HepG2 (cell line): Measurements from ENCODE around the gene ACSM2A. TPM values are rescaled to one million over a fixed set of nuclear protein-coding genes. Genes with fewer than 3 reads are reported as not detected.

Experiments
- ADNP ChIP-seq: sonication (generic); formaldehyde crosslinking; IDR thresholded peaks from 2 replicates; pipeline ENCODE4 v1.4.0; 2020; ENCODE audit warnings: missing genetic modification reagents
- AKAP8 ChIP-seq: sonication (generic); formaldehyde crosslinking; IDR thresholded peaks from 2 replicates; pipeline ENCODE4 v1.5.1; 2020; ENCODE audit warnings: mild to moderate bottlenecking, missing genetic modification reagents
- DR1 ChIP-seq: sonication (generic); formaldehyde crosslinking; IDR thresholded peaks from 2 replicates; pipeline ENCODE4 v1.8.0; 2021; ENCODE audit warnings: mild to moderate bottlenecking, missing genetic modification reagents, inconsistent platforms
- GATAD2A ChIP-seq: IDR thresholded peaks from 2 replicates; pipeline ENCODE4 v1.6.1; 2016
- GZF1 ChIP-seq: sonication (generic); formaldehyde crosslinking; IDR thresholded peaks from 2 replicates; pipeline ENCODE4 v1.5.1; 2020; ENCODE audit warnings: mild to moderate bottlenecking, missing genetic modification reagents
- JDP2 ChIP-seq: sonication (generic); formaldehyde crosslinking; IDR thresholded peaks from 2 replicates; pipeline ENCODE4 v1.8.1; 2022; ENCODE audit warnings: missing genetic modification reagents, borderline replicate concordance
- TAF1 ChIP-seq: sonication (generic); formaldehyde crosslinking; IDR thresholded peaks from 2 replicates; pipeline ENCODE4 v1.4.0; 2020; ENCODE audit warnings: missing genetic modification reagents
- TBP ChIP-seq: sonication (generic); formaldehyde crosslinking; IDR thresholded peaks from 2 replicates; pipeline ENCODE4 v1.5.0; 2020; ENCODE audit warnings: missing genetic modification reagents
- ZBTB26 ChIP-seq: IDR thresholded peaks from 2 replicates; pipeline ENCODE4 v1.6.1; 2016; ENCODE audit warnings: missing compliant biosample characterization, missing genetic modification reagents, borderline replicate concordance
- ZFP82 ChIP-seq: sonication (generic); formaldehyde crosslinking; IDR thresholded peaks from 2 replicates; pipeline ENCODE4 v1.5.1; 2020; ENCODE audit warnings: mild to moderate bottlenecking, missing genetic modification reagents, borderline replicate concordance
- ZNF318 ChIP-seq: sonication (generic); formaldehyde crosslinking; IDR thresholded peaks from 2 replicates; pipeline ENCODE4 v1.4.0; 2020; ENCODE audit warnings: mild to moderate bottlenecking, missing genetic modification reagents
- ZNF546 ChIP-seq: sonication (generic); formaldehyde crosslinking; conservative IDR thresholded peaks from 2 replicates; pipeline ENCODE4 v1.8.1; 2023; ENCODE audit warnings: mild to moderate bottlenecking, missing genetic modification reagents
- ZNF674 ChIP-seq: sonication (generic); formaldehyde crosslinking; IDR thresholded peaks from 2 replicates; pipeline ENCODE4 v1.5.0; 2020; ENCODE audit warnings: low read depth, mild to moderate bottlenecking, missing genetic modification reagents
- ZNF747 ChIP-seq: sonication (generic); formaldehyde crosslinking; IDR thresholded peaks from 2 replicates; pipeline ENCODE4 v1.8.1; 2023; ENCODE audit warnings: missing genetic modification reagents, mild to moderate bottlenecking, borderline replicate concordance
- ZNF776 ChIP-seq: sonication (generic); formaldehyde crosslinking; IDR thresholded peaks from 2 replicates; pipeline ENCODE4 v1.4.0; 2020; ENCODE audit warnings: mild to moderate bottlenecking, missing genetic modification reagents
- ZNF839 ChIP-seq: sonication (generic); formaldehyde crosslinking; IDR thresholded peaks from 2 replicates; pipeline ENCODE4 v1.4.0; 2020; ENCODE audit warnings: missing genetic modification reagents, mild to moderate bottlenecking, borderline replicate concordance
- polyA plus RNA-seq, 8 experiments: library from polyadenylated mRNA; depleted of rRNA in 3 of 8; stranded (reverse) in 7 of 8; unstranded in 1 of 8; fragments of >200 nt; fragmentation: Illumina TruSeq in 4 of 8; extraction: Trizol in 4 of 8; gene quantifications; 2 replicates each; pipeline versions ENCODE4 v1.2.1 to v1.2.3, GENCODE V29; 2011 to 2016; ENCODE audit warnings: low read depth in 4 of 8, missing spikeins in 1 of 8, mixed read lengths in 1 of 8; ENCODE audit not compliant: insufficient read depth in 1 of 8
- total RNA-seq, 5 experiments: library from RNA; depleted of rRNA; stranded (reverse); fragments of >200 nt; fragmentation: Illumina TruSeq; extraction: Trizol; gene quantifications; 2 replicates each; pipeline ENCODE4 v1.2.3, GENCODE V29; 2016; ENCODE audit warnings: low read depth in 1 of 5
- TF ChIP-seq, protein P1 (sequence below): sonication (generic); formaldehyde crosslinking; IDR thresholded peaks from 2 replicates; pipeline ENCODE4 v1.5.0; 2020; ENCODE audit warnings: missing genetic modification reagents
- TF ChIP-seq, protein P2 (sequence below): sonication (generic); formaldehyde crosslinking; IDR thresholded peaks from 2 replicates; pipeline ENCODE4 v1.5.1; 2020; ENCODE audit warnings: mild to moderate bottlenecking, missing genetic modification reagents

Gene ACSM2A
- total and polyA plus RNA-seq, 2 of the 13 experiments (the other 11 are each of a cell fraction or from before 2014, with no cell fraction given) = 11.4 to 16.3 TPM

GRCh38 chr16:20515688-20516090 is 64.4 kb downstream of the ACSM2A start (continued):
- TF ChIP-seq ZBTB26 (CRISPR knock-in tag) = peak; percentile 91
- no peak for TF ChIP-seq TAF1 (CRISPR knock-in tag)
- no peak for TF ChIP-seq ZNF747 (CRISPR knock-in tag)
- TF ChIP-seq, protein P1, sequence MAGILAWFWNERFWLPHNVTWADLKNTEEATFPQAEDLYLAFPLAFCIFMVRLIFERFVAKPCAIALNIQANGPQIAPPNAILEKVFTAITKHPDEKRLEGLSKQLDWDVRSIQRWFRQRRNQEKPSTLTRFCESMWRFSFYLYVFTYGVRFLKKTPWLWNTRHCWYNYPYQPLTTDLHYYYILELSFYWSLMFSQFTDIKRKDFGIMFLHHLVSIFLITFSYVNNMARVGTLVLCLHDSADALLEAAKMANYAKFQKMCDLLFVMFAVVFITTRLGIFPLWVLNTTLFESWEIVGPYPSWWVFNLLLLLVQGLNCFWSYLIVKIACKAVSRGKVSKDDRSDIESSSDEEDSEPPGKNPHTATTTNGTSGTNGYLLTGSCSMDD (CRISPR knock-in tag) = no peak
- TF ChIP-seq ZNF546 (CRISPR knock-in tag) = no peak
- TF ChIP-seq ZNF318 (CRISPR knock-in tag) = no peak
- TF ChIP-seq GZF1 (CRISPR knock-in tag) = no peak
- TF ChIP-seq, protein P2, sequence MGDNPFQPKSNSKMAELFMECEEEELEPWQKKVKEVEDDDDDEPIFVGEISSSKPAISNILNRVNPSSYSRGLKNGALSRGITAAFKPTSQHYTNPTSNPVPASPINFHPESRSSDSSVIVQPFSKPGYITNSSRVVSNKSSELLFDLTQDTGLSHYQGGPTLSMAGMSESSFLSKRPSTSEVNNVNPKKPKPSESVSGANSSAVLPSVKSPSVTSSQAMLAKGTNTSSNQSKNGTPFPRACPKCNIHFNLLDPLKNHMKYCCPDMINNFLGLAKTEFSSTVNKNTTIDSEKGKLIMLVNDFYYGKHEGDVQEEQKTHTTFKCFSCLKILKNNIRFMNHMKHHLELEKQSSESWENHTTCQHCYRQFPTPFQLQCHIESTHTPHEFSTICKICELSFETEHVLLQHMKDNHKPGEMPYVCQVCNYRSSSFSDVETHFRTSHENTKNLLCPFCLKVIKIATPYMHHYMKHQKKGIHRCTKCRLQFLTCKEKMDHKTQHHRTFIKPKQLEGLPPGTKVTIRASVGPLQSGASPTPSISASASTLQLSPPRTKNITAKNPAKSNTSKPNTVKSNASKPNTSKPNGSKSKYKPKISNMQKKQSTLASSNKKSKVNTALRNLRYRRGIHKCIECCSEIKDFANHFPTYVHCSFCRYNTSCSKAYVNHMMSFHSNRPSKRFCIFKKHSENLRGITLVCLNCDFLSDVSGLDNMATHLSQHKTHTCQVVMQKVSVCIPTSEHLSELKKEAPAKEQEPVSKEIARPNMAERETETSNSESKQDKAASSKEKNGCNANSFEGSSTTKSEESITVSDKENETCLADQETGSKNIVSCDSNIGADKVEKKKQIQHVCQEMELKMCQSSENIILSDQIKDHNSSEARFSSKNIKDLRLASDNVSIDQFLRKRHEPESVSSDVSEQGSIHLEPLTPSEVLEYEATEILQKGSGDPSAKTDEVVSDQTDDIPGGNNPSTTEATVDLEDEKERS (CRISPR knock-in tag) = no peak
- TF ChIP-seq JDP2 (CRISPR knock-in tag) = no peak
- no peak for TF ChIP-seq ZNF839
- no peak for TF ChIP-seq ZNF674 (CRISPR knock-in tag)
- no peak for TF ChIP-seq ZFP82
- no peak for TF ChIP-seq ADNP (CRISPR knock-in tag)
- TF ChIP-seq AKAP8 = no peak
- TF ChIP-seq DR1 = no peak
- no peak for TF ChIP-seq TBP
- no peak for TF ChIP-seq ZNF776 (CRISPR knock-in tag)
- TF ChIP-seq GATAD2A (CRISPR knock-in tag) = peak; percentile 65
